ENCODE data around the gene PPP4C.

PPP4C gene

GRCh38 chr16:30028438-30029076 is 47.2 kb upstream of the PPP4C start:
- peak; percentile 95 for TF ChIP-seq REST (IDR thresholded peaks at IDR 0.05; ENCODE audit: insufficient replicate concordance, low read depth)
- no peak for TF ChIP-seq GABPA (IDR thresholded peaks at IDR 0.05; ENCODE audit: low read depth)
- H3K27me3 ChIP-seq (ENCODE audit: insufficient read depth, poor library complexity, severe bottlenecking), result peaks cover 62% of the 10 kb centered on the region
- H3K4me3 ChIP-seq (replicated peaks; ENCODE audit: insufficient read depth, low read length), result no peak overlapping the region
- no peak overlapping the region for H3K27ac ChIP-seq (replicated peaks)
- DNase-seq (ENCODE audit: low read depth in 1 of 2, low spot score in 1 of 2), result peak in 1 of 2 experiments; percentile 46

DNA sequence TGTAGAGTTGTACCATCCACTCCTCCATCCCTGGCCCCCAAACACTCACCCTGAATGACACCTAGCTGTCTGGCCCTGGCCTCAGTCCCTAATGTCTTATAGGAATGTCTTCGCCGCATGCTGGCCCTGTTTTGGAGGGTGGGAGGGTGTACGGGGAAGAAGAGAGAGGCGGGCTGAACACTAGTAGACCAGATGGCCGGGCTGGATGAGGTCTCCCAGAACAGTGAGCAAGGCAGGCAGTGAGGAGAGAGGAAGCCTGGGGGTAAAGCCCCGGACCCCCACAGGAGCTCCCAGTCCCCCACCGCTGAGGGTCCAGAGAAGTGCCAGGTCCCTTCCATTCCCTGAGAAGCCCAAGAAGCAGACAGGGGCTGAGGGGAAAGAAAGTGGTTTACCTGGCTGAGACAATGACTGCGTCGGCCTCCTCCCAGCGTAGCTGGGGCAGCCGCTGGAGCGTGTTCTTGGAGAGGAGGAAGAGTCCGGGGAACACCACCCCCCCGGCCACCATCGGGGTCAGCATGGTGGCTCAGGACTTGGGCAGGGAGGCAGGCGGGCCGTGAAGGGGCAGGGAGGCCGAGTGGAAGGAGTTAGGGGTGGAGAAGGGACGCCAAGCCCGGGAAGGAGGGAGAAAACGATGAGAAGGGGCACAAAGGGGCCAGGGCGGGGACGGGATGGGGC is 45.6 kb upstream of the PPP4C start:
- H3K4me3 ChIP-seq (replicated peaks; ENCODE audit: insufficient read depth, low read length), result no peak overlapping the region
- no peak for DNase-seq (ENCODE audit: low read depth in 1 of 2, low spot score in 1 of 2)

GRCh38 chr16:30030841-30031413 is 44.9 kb upstream of the PPP4C start, which contains the start of gene TLCD3B:
Gene TLCD3B (minus strand): TSS chr16:30031271. CDS start chr16:30030527, 744 bp downstream.
- DNase-seq (ENCODE audit: low read depth in 1 of 2, low spot score in 1 of 2), result no peak
- H3K27me3 ChIP-seq (ENCODE audit: insufficient read depth, poor library complexity, severe bottlenecking), result peaks cover 52% of the 10 kb centered on the region
- no peak for TF ChIP-seq CTCF (IDR thresholded peaks at IDR 0.05; ENCODE audit: insufficient read depth, low read length)
- no peak for TF ChIP-seq SPI1 (IDR thresholded peaks at IDR 0.05; ENCODE audit: borderline replicate concordance, low read depth)
- no peak for TF ChIP-seq GABPA (IDR thresholded peaks at IDR 0.05; ENCODE audit: low read depth)
- no peak for TF ChIP-seq POLR2AphosphoS5 (IDR thresholded peaks at IDR 0.05; ENCODE audit: low read depth)
- TF ChIP-seq REST (IDR thresholded peaks at IDR 0.05; ENCODE audit: insufficient replicate concordance, low read depth), result no peak
- H3K4me3 ChIP-seq (replicated peaks; ENCODE audit: insufficient read depth, low read length), result no peak within 1 kb of the TSS
- H3K27ac ChIP-seq (replicated peaks), result no peak within 1 kb of the TSS

More for the DNA sequence above, 45.6 kb upstream of the PPP4C start:
- Histone ChIP-seq H3K27me3 (ENCODE audit: insufficient read depth, poor library complexity, severe bottlenecking) (peaks cover 54% of the 10 kb centered on the region), H3K27ac (replicated peaks) (no peak overlapping the region)
- TF ChIP-seq REST (IDR thresholded peaks at IDR 0.05; ENCODE audit: insufficient replicate concordance, low read depth) (no peak), CTCF (IDR thresholded peaks at IDR 0.05; ENCODE audit: insufficient read depth, low read length) (no peak), SPI1 (IDR thresholded peaks at IDR 0.05; ENCODE audit: borderline replicate concordance, low read depth) (no peak), POLR2AphosphoS5 (IDR thresholded peaks at IDR 0.05; ENCODE audit: low read depth) (no peak)
